ENCODE results near the gene ARHGAP32.
A peak's percentile ranks its signal among the peaks of the same experiment; 100 is the strongest.

The ARHGAP32 gene

GRCh38 chr11:129192150-129192549 is at the start of gene ARHGAP32:
TSS of gene ARHGAP32 (minus strand) at chr11:129192325. CDS start at chr11:129192198, 127 bp downstream.
- no peak for TF ChIP-seq JUND (IDR thresholded peaks at IDR 0.05; ENCODE audit: low read depth)
- in situ Hi-C loops (cut with HindIII; ENCODE audit: low pct_unique_long_range_greater_than_20kb, low sequenced_read_pairs) = no loop called here
- DNase-seq (ENCODE audit: low read depth in 1 of 2, low spot score in 1 of 2) = peak in 1 of 2 experiments; percentile 86

GRCh38 chr11:129239207-129239606 is 47.1 kb upstream of the ARHGAP32 start:
- TF ChIP-seq JUND (IDR thresholded peaks at IDR 0.05; ENCODE audit: low read depth) = no peak
- in situ Hi-C loops (cut with HindIII; ENCODE audit: low pct_unique_long_range_greater_than_20kb, low sequenced_read_pairs) = no loop called here

GRCh38 chr11:129237880-129238638 is 45.9 kb upstream of the ARHGAP32 start:
- TF ChIP-seq JUND (IDR thresholded peaks at IDR 0.05; ENCODE audit: low read depth) = no peak
- in situ Hi-C loops (cut with HindIII; ENCODE audit: low pct_unique_long_range_greater_than_20kb, low sequenced_read_pairs) = no loop called here
- DNase-seq (ENCODE audit: low read depth in 1 of 2, low spot score in 1 of 2) = no peak

More at GRCh38 chr11:129239207-129239606, 47.1 kb upstream of the ARHGAP32 start:
- no peak for DNase-seq (ENCODE audit: low read depth in 1 of 2, low spot score in 1 of 2)

GRCh38 chr11:129237456-129237855 is 45.3 kb upstream of the ARHGAP32 start:
- in situ Hi-C loops (cut with HindIII; ENCODE audit: low pct_unique_long_range_greater_than_20kb, low sequenced_read_pairs) = no loop called here
- no peak for TF ChIP-seq JUND (IDR thresholded peaks at IDR 0.05; ENCODE audit: low read depth)
- DNase-seq (ENCODE audit: low read depth in 1 of 2, low spot score in 1 of 2) = no peak

GRCh38 chr11:129236850-129237249 is 44.7 kb upstream of the ARHGAP32 start:
- in situ Hi-C loops (cut with HindIII; ENCODE audit: low pct_unique_long_range_greater_than_20kb, low sequenced_read_pairs) = no loop called here
- no peak for DNase-seq (ENCODE audit: low read depth in 1 of 2, low spot score in 1 of 2)
- no peak for TF ChIP-seq JUND (IDR thresholded peaks at IDR 0.05; ENCODE audit: low read depth)

- DNase-seq (ENCODE audit: low read depth in 1 of 2, low spot score in 1 of 2) = no peak
- in situ Hi-C loops (cut with HindIII; ENCODE audit: low pct_unique_long_range_greater_than_20kb, low sequenced_read_pairs) = no loop called here
- no peak for TF ChIP-seq JUND (IDR thresholded peaks at IDR 0.05; ENCODE audit: low read depth)
Observed at GRCh38 chr11:129234978-129235377, 42.9 kb upstream of the ARHGAP32 start.

- DNase-seq (ENCODE audit: low read depth in 1 of 2, low spot score in 1 of 2) = peak in 1 of 2 experiments; percentile 56
- in situ Hi-C loops (cut with HindIII; ENCODE audit: low pct_unique_long_range_greater_than_20kb, low sequenced_read_pairs) = no loop called here
- no peak for TF ChIP-seq JUND (IDR thresholded peaks at IDR 0.05; ENCODE audit: low read depth)
Observed at GRCh38 chr11:129230006-129230405, 37.9 kb upstream of the ARHGAP32 start.

- DNase-seq (ENCODE audit: low read depth in 1 of 2, low spot score in 1 of 2) = no peak
- in situ Hi-C loops (cut with HindIII; ENCODE audit: low pct_unique_long_range_greater_than_20kb, low sequenced_read_pairs) = no loop called here
- TF ChIP-seq JUND (IDR thresholded peaks at IDR 0.05; ENCODE audit: low read depth) = no peak
Observed at GRCh38 chr11:129226207-129226798, 34.2 kb upstream of the ARHGAP32 start.

- no peak for DNase-seq (ENCODE audit: low read depth in 1 of 2, low spot score in 1 of 2)
- in situ Hi-C loops (cut with HindIII; ENCODE audit: low pct_unique_long_range_greater_than_20kb, low sequenced_read_pairs) = no loop called here
- no peak for TF ChIP-seq JUND (IDR thresholded peaks at IDR 0.05; ENCODE audit: low read depth)
Observed at GRCh38 chr11:129225190-129225589, 33.1 kb upstream of the ARHGAP32 start.

GRCh38 chr11:129224538-129224937 is 32.4 kb upstream of the ARHGAP32 start:
- in situ Hi-C loops (cut with HindIII; ENCODE audit: low pct_unique_long_range_greater_than_20kb, low sequenced_read_pairs) = no loop called here
- no peak for DNase-seq (ENCODE audit: low read depth in 1 of 2, low spot score in 1 of 2)
- TF ChIP-seq JUND (IDR thresholded peaks at IDR 0.05; ENCODE audit: low read depth) = no peak

GRCh38 chr11:129223701-129224149 is 31.6 kb upstream of the ARHGAP32 start:
- DNase-seq (ENCODE audit: low read depth in 1 of 2, low spot score in 1 of 2) = no peak
- in situ Hi-C loops (cut with HindIII; ENCODE audit: low pct_unique_long_range_greater_than_20kb, low sequenced_read_pairs) = no loop called here

GRCh38 chr11:129223260-129223659 is 31.1 kb upstream of the ARHGAP32 start:
- TF ChIP-seq JUND (IDR thresholded peaks at IDR 0.05; ENCODE audit: low read depth) = no peak
- no peak for DNase-seq (ENCODE audit: low read depth in 1 of 2, low spot score in 1 of 2)
- in situ Hi-C loops (cut with HindIII; ENCODE audit: low pct_unique_long_range_greater_than_20kb, low sequenced_read_pairs) = no loop called here

More at GRCh38 chr11:129223701-129224149, 31.6 kb upstream of the ARHGAP32 start:
- no peak for TF ChIP-seq JUND (IDR thresholded peaks at IDR 0.05; ENCODE audit: low read depth)

- TF ChIP-seq JUND (IDR thresholded peaks at IDR 0.05; ENCODE audit: low read depth) = no peak
- in situ Hi-C loops (cut with HindIII; ENCODE audit: low pct_unique_long_range_greater_than_20kb, low sequenced_read_pairs) = no loop called here
- no peak for DNase-seq (ENCODE audit: low read depth in 1 of 2, low spot score in 1 of 2)
Observed at GRCh38 chr11:129222158-129222557, 30.0 kb upstream of the ARHGAP32 start.

Measured in T47D (cell line).